DMS79 (cell line): ENCODE results near the gene CFAP99.
"Not testable (repeated sequence)": the region's sequence is repeated elsewhere in the genome, so short reads cannot be mapped to it uniquely, and the experiment has no call there.

Experiments
- DNase-seq: peaks from one replicate; lab custom pipeline; 2025; lab: John Stamatoyannopoulos, UW

CFAP99 gene

GRCh38 chr4:2429945-2430757 is 11.4 kb downstream of the CFAP99 start:
- DNase-seq = not testable (repeated sequence)

- DNase-seq = no peak
Observed at GRCh38 chr4:2432004-2432403, 13.2 kb downstream of the CFAP99 start.

- no peak for DNase-seq
Observed at GRCh38 chr4:2432991-2433530, 14.3 kb downstream of the CFAP99 start.

GRCh38 chr4:2433609-2434350 is 15.0 kb downstream of the CFAP99 start:
- DNase-seq = no peak

GRCh38 chr4:2434420-2434819 is 15.7 kb downstream of the CFAP99 start:
- DNase-seq = no peak

GRCh38 chr4:2436301-2436700 is 17.5 kb downstream of the CFAP99 start:
- no peak for DNase-seq

- no peak for DNase-seq
Observed at GRCh38 chr4:2436761-2437474, 18.2 kb downstream of the CFAP99 start.

- no peak for DNase-seq
Observed at GRCh38 chr4:2437475-2438215, 18.9 kb downstream of the CFAP99 start.

GRCh38 chr4:2438822-2439718 is 20.3 kb downstream of the CFAP99 start:
- DNase-seq = no peak

- DNase-seq = no peak
Observed at GRCh38 chr4:2441393-2442174, 22.8 kb downstream of the CFAP99 start.

GRCh38 chr4:2442175-2442993 is 23.6 kb downstream of the CFAP99 start:
- DNase-seq = no peak

GRCh38 chr4:2443061-2443730 is 24.4 kb downstream of the CFAP99 start:
- DNase-seq = no peak

GRCh38 chr4:2443956-2444740 is 25.4 kb downstream of the CFAP99 start:
- DNase-seq = no peak

GRCh38 chr4:2445130-2445529 is 26.4 kb downstream of the CFAP99 start:
- DNase-seq = no peak

GRCh38 chr4:2445571-2445970 is 26.8 kb downstream of the CFAP99 start:
- DNase-seq = no peak

GRCh38 chr4:2446656-2447564 is 28.2 kb downstream of the CFAP99 start:
- DNase-seq = no peak

- DNase-seq = no peak
Observed at GRCh38 chr4:2448589-2448988, 29.8 kb downstream of the CFAP99 start.
